Tibial nerve (tissue), 3 donors: Measurements from ENCODE around the gene TCIRG1.

Experiments
- POLR2A ChIP-seq, 2 donors: fragments of 450-650 bp; IDR thresholded peaks; one replicate each; pipeline ENCODE4 v1.6.1; 2017; ENCODE audit warnings: antibody characterized with exemption in 2 of 2, mild to moderate bottlenecking in 2 of 2, moderate library complexity in 2 of 2
- TF ChIP-seq, protein P1 (sequence below), 5 experiments: fragments of 200-600 bp in 3 of 5; fragments of 450-650 bp in 2 of 5; sonication (generic) in 3 of 5; IDR thresholded peaks; one replicate each; pipeline ENCODE4 v1.5.1; 2016 to 2019; ENCODE audit warnings: antibody characterized with exemption in 5 of 5, mild to moderate bottlenecking in 3 of 5, moderate library complexity in 2 of 5

DNA sequence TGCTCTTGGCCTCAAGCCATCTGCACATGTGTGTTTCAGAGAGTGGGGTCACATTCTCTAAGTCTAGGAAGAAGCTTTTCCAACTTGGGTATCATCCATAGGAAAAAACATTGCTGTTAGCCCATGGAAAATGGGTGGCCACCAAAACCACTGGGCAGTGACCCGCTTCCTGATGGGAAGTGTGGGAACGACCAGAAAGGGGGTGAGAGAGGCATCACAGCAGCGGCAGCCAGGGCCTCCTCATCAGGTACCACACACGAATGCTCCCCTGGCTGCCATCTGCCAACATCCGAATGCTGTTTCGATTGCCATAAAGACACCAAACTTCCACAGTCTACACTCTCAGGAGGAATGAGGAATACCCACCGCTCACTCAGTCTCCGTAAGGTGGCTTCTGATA is 42.0 kb downstream of the TCIRG1 start:
- TF ChIP-seq, protein P1, sequence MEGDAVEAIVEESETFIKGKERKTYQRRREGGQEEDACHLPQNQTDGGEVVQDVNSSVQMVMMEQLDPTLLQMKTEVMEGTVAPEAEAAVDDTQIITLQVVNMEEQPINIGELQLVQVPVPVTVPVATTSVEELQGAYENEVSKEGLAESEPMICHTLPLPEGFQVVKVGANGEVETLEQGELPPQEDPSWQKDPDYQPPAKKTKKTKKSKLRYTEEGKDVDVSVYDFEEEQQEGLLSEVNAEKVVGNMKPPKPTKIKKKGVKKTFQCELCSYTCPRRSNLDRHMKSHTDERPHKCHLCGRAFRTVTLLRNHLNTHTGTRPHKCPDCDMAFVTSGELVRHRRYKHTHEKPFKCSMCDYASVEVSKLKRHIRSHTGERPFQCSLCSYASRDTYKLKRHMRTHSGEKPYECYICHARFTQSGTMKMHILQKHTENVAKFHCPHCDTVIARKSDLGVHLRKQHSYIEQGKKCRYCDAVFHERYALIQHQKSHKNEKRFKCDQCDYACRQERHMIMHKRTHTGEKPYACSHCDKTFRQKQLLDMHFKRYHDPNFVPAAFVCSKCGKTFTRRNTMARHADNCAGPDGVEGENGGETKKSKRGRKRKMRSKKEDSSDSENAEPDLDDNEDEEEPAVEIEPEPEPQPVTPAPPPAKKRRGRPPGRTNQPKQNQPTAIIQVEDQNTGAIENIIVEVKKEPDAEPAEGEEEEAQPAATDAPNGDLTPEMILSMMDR (IDR thresholded peaks at IDR 0.05), result no peak
- TF ChIP-seq POLR2A (IDR thresholded peaks at IDR 0.05), result no peak
